HUES48 (cell line): Measurements from ENCODE around the gene SRC.

Experiments
- H3K27ac ChIP-seq: one replicate; pipeline ENCODE4 v1.7.0; 2013; ENCODE audit warnings: low read depth, low read length, inconsistent platforms
- H3K27me3 ChIP-seq: 2 replicates; pipeline ENCODE4 v1.6.1; 2013; ENCODE audit warnings: mild to moderate bottlenecking, low read length; ENCODE audit not compliant: control insufficient read depth, insufficient read depth
- H3K36me3 ChIP-seq: 2 replicates; pipeline ENCODE4 v1.6.1; 2013; ENCODE audit warnings: low read length; ENCODE audit not compliant: control insufficient read depth, insufficient read depth
- H3K4me1 ChIP-seq: 2 replicates; pipeline ENCODE4 v1.6.1; 2013; ENCODE audit warnings: mild to moderate bottlenecking, low read length; ENCODE audit not compliant: control insufficient read depth, insufficient read depth
- H3K4me3 ChIP-seq: 2 replicates; pipeline ENCODE4 v1.5.1; 2013; ENCODE audit warnings: mild to moderate bottlenecking, low read depth, low read length
- H3K9ac ChIP-seq: 2 replicates; pipeline ENCODE4 v1.6.1; 2013; ENCODE audit warnings: mild to moderate bottlenecking, low read depth, low read length, moderate library complexity
- H3K9me3 ChIP-seq: 2 replicates; pipeline ENCODE4 v1.6.1; 2013; ENCODE audit warnings: low read length; ENCODE audit not compliant: control insufficient read depth, insufficient read depth

SRC gene

DNA sequence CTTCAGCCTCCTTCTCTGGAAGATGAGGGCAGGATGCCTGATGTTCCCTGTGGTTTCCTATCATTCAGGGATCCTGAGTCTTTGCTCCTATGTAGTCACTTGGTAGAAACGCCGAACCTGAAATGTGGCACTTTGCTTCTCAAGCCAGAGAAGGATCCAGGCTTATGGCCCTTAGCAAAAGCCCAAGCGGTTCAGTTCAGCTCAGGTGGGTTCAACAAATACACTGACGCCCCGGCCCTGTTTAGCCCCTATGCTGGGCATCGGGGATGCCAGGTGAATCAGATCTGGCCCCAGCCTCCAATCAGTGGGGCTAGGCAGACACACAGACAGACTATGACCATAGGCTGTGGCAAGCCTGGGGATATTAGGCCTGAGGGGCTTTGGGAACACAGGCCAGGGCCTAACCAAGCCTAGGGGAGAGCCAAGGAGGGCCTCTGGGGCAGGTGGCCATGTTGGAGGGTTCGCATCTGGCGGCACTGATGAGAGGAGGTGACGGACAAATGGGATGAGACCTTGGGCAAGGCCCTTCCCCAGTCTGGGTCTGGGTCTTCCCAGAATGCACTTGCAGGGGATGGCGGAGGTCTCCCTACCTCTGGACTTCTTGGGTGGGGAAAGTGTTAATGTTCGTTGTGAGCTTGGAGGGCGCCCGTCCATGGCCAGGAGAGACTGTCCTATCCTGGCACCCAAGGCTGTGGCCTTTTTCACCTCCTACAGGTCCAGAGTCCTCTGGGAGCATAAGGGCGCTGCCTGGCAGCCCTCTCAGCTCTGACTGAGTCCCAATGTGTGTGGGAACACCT is 17.6 kb upstream of the SRC start:
- Histone ChIP-seq H3K9me3 (no peaks in the 10 kb centered on the region), H3K4me1 (no peaks in the 10 kb centered on the region), H3K27me3 (no peaks in the 10 kb centered on the region), H3K36me3 (no peaks in the 10 kb centered on the region), H3K9ac (no peak overlapping the region), H3K27ac (no peak overlapping the region), H3K4me3 (no peak overlapping the region)

DNA sequence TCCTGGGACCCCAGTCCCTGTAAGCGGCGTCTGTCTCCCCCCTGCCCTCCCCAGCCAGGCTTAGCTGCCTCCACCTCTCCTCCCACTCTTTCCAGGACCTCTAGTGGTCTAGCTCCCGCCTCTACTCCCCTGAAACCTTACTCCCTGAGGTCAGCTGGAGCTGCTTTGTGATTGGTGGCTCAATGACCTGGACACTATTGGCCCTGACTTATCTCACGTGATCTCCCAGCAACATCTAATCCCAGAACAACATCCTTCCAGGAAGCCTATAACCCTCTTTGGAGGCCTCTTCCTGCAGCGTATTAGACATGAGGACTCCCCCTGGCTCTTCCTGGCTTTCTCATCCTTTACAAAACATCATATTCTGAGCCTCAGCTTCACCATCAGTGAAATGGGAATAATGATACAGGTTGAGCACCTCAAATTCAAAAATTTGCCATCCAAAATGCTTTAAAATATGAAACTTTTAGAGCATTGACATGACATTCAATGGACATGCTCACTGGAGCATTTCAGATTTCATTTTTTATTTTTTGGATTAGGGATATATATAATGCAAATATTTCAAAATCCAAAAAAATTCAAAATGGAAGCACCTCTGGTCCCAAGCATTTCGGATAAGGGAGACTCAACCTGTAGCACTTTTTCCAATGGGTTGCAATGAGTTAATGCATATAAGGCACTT is 16.3 kb upstream of the SRC start:
- H3K9ac ChIP-seq: no peak overlapping the region
- H3K27me3 ChIP-seq: no peaks in the 10 kb centered on the region
- H3K9me3 ChIP-seq: no peaks in the 10 kb centered on the region
- H3K4me1 ChIP-seq: no peaks in the 10 kb centered on the region
- H3K36me3 ChIP-seq: no peaks in the 10 kb centered on the region
- no peak overlapping the region for H3K4me3 ChIP-seq
- no peak overlapping the region for H3K27ac ChIP-seq

DNA sequence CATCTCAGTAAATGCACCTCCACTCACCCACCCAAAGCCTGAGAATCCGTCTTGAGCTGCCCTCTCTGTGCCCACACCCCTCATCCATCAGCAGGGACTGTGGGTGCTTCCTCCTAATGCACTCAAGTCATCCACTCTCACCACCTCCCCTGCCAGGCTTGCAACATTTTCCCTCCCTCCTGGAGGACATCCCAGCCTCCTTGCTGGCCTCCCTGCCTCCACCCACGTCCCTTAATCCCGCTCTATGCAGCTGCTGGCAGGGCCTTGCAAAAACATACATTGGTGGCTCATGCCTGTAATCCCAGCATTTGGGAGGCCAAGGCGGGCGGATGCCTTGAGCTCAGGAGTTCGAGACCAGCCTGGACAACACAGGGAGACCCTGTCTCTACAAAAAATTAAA is 15.6 kb upstream of the SRC start:
- Histone ChIP-seq H3K27ac (no peak overlapping the region), H3K9ac (no peak overlapping the region), H3K36me3 (no peaks in the 10 kb centered on the region), H3K9me3 (no peaks in the 10 kb centered on the region), H3K4me1 (no peaks in the 10 kb centered on the region), H3K27me3 (no peaks in the 10 kb centered on the region), H3K4me3 (no peak overlapping the region)

DNA sequence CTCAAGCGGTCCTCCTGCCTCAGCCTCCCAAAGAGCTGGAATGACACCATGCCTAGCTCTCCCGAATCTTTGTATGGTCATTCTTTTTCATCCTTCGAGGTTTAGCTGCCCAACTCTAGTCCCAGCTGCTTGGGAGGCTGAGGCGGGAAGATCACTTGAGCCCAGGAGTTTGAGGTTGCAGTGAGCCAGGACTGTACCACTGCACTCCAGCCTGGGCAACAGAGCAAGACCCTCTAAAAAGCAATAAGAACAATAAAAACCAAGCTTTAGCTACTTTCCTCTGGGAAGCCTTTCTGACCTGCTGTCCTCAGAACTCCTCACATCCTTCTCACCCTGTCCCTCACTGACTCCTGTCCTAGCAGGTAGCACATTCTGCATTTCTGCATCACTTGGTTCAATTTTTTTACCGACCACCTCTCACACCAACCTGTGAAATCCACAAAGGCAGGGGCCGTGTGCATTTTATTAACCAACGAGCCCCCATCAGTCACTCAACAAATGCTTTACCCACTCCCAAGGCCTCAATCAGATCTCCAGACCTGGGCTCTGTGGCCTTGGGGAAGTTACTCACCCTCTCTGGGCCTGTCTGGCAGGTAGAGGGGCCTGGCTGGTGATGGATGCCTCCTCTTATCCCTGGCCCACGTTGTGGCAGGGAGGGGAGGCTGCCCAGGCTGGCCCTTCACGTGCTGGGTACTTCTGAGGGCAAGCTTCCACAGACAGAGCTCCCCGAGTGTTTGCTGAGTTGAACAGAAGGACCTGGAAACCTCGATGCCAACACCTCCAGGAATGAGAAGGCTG is 14.7 kb upstream of the SRC start:
- no peaks in the 10 kb centered on the region for H3K36me3 ChIP-seq
- H3K4me3 ChIP-seq: no peak overlapping the region
- H3K27ac ChIP-seq: no peak overlapping the region
- no peak overlapping the region for H3K9ac ChIP-seq
- H3K9me3 ChIP-seq: no peaks in the 10 kb centered on the region
- H3K4me1 ChIP-seq: no peaks in the 10 kb centered on the region
- no peaks in the 10 kb centered on the region for H3K27me3 ChIP-seq

DNA sequence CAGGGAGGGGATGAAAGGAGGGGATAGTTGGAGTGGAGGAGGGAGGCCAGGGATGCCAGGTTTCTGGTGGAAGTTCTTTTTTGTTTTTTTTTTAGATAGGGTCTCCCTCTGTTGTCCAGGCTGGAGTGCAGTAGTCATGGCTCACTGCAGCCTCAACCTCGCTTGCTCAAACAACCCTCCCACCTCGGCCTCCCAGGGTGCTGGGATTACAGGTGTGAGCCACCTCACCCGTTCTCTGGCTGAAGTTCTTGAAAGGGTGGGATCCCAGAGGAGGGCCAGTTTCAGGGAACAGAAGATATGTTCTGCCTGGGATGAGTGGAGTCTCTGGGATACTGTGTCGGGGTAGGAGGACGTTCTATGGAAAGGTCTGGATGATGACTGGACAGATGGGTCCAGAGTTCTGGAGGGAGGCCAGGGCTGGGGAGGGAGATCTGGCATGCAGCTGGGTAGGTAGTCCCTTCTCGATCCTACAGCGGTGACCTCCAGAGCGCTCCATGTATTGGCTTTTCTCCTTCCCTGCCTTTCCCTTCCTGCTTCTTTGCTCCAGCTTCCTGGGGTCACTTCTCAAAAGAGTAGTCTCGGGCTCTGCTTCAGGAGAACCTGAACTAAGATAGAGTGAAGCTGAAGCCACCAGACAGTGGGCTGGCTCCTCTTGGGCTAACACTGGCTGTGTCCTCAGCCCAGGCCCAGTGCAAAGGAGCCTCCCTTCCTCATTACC is 12.7 kb upstream of the SRC start:
- Histone ChIP-seq H3K36me3 (no peaks in the 10 kb centered on the region), H3K4me1 (no peaks in the 10 kb centered on the region), H3K4me3 (no peak overlapping the region), H3K9me3 (no peaks in the 10 kb centered on the region), H3K27ac (no peak overlapping the region), H3K9ac (no peak overlapping the region), H3K27me3 (no peaks in the 10 kb centered on the region)

DNA sequence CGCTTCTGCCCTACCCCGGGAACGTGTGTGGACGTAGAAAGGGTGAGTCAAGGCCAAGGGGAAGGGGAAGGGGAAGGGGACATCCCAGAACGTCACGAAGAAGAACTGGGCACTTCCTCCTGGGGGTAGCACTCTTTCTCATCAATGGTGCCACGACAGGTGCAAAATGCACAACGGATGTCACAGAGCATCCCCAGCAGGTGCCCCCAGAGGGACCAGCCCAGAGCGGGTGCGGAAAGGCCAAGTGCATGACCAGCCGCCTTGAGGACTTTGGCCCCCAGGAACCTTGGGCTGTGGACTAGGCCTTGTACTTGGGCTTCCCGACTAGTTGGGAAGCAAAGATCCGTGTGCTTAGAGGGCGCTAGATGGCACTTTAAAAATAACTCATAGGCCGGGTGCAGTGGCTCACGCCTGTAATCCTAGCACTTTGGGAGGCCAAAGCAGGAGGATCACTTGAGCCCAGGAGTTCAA is 12.1 kb upstream of the SRC start:
- Histone ChIP-seq H3K9ac (no peak overlapping the region), H3K27ac (no peak overlapping the region), H3K4me3 (no peak overlapping the region), H3K4me1 (no peaks in the 10 kb centered on the region), H3K36me3 (no peaks in the 10 kb centered on the region), H3K27me3 (no peaks in the 10 kb centered on the region), H3K9me3 (no peaks in the 10 kb centered on the region)

DNA sequence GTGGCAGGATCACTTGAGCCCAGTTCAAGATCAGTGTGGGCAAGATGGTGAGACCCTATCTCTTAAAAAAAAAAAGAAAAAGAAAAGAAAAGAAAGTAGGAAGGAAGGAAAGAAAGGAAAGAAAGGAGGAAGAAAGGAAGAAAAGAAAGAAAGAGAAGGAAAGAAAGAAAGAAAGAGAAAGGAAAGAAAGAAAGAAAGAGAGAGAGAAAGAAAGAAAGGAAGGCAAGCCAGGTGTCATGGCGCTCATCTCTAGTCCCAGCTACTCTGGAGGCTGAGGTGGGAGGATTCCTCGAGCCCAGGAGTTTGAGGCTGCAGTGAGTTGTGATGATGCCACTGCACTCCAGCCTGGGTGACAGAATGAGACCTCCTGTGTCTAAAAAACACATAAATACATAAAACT is 11.5 kb upstream of the SRC start:
- no peaks in the 10 kb centered on the region for H3K27me3 ChIP-seq
- H3K9me3 ChIP-seq: no peaks in the 10 kb centered on the region
- no peak overlapping the region for H3K4me3 ChIP-seq
- H3K27ac ChIP-seq: no peak overlapping the region
- H3K36me3 ChIP-seq: no peaks in the 10 kb centered on the region
- no peaks in the 10 kb centered on the region for H3K4me1 ChIP-seq
- no peak overlapping the region for H3K9ac ChIP-seq

DNA sequence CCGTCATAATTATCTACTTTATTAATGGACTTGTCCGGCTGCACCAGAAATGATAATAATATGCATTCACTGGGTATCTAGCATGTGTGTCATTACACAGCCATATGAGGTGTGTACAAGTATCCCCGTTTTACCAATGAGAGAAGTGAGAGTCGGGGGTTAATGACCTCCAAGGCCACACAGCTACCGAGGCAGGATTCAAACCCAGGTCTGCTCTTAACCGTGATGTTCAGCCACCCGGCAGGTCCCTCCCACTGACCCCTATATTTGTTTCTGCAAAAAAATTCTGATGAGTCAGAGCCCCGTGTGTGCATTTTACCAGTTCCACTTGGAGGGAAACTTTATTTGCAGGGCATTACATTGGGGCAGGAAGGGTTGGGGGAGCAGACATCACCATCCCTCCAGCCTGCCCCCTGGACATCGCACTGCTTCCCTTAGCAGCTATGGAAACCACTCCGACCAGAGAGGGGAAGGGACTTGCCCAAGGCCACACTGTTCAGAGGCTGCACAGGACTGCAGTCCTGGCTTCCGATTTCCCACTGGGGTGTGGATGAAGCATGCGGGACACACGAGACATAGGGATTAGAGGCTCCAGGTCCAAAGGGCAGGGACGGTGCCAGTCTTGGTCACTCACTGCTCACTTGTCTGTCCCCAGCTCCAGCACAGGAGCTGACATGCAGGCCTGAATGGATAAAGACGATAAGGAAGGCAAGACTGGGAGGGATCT is 10.1 kb upstream of the SRC start:
- Histone ChIP-seq H3K4me1 (no peaks in the 10 kb centered on the region), H3K9me3 (no peaks in the 10 kb centered on the region), H3K27me3 (no peaks in the 10 kb centered on the region), H3K4me3 (no peak overlapping the region), H3K36me3 (no peaks in the 10 kb centered on the region), H3K27ac (no peak overlapping the region), H3K9ac (no peak overlapping the region)

DNA sequence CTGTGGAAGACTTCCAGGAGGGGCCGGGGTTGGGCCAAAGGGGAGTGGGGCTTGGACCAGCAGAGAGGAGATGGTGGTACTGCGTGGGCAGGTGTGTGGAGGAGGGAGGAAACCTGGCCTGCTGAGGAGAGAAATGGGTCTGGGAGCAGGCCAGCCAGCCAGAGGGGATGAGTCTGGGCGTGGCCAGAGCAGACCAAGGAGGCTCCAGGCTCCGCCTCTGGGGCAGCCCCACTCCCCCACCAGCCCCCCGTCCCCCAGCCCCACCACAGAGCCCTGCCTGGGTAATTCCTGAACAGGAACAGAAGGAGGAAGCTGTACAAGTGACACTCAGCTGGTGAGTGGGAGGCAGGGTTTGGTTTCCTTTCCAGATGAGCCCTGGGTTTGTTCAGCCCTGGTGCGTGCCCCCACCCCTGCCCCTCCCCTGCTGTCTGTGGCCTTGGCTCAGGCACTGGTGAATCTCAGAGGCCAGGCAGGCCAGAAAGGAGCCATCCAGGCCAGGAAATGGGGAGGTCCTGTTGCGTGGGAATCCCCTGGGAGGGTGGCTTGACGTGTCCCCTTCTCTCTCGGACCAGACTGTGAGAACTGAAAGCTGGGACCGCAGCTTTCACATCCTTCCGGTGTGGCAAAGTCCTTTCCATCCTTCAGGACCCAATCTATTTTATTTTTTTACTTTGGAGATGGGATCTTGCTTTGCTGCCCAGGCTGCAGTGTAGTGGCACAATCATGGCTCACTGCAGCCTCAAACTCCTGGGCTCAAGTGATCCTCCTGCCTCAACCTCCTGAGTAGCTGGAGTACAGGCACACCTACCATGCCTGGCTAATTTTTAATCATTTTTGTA is 9.4 kb upstream of the SRC start:
- H3K27ac ChIP-seq: no peak overlapping the region
- no peaks in the 10 kb centered on the region for H3K4me1 ChIP-seq
- no peaks in the 10 kb centered on the region for H3K27me3 ChIP-seq
- no peak overlapping the region for H3K4me3 ChIP-seq
- no peaks in the 10 kb centered on the region for H3K36me3 ChIP-seq
- no peaks in the 10 kb centered on the region for H3K9me3 ChIP-seq
- no peak overlapping the region for H3K9ac ChIP-seq
